ENCODE results near the gene NRXN3.

NRXN3 gene

GRCh38 chr14:79569072-79569471 lies 1398.9 kb downstream of the NRXN3 start:
- no peak overlapping the region for H3K9ac ChIP-seq
- no peaks in the 10 kb centered on the region for H3K27me3 ChIP-seq
- no peaks in the 10 kb centered on the region for H4K20me1 ChIP-seq
- H3K4me3 ChIP-seq: no peak overlapping the region
- no peak overlapping the region for H3K27ac ChIP-seq
- no peaks in the 10 kb centered on the region for H3K4me1 ChIP-seq
- no peaks in the 10 kb centered on the region for H3K36me3 ChIP-seq
- no peak for TF ChIP-seq Cebpa-rat (IDR thresholded peaks at IDR 0.05)
- no peak overlapping the region for H3K4me2 ChIP-seq
- no peaks in the 10 kb centered on the region for H3K9me3 ChIP-seq

GRCh38 chr14:79570648-79571047 lies 1400.5 kb downstream of the NRXN3 start:
- TF ChIP-seq Cebpa-rat (IDR thresholded peaks at IDR 0.05): no peak
- Histone ChIP-seq H4K20me1 (no peaks in the 10 kb centered on the region), H3K36me3 (no peaks in the 10 kb centered on the region), H3K4me3 (no peak overlapping the region), H3K4me2 (no peak overlapping the region), H3K9me3 (no peaks in the 10 kb centered on the region), H3K9ac (no peak overlapping the region), H3K4me1 (no peaks in the 10 kb centered on the region), H3K27ac (no peak overlapping the region), H3K27me3 (no peaks in the 10 kb centered on the region)

GRCh38 chr14:79571366-79571765 lies 1401.2 kb downstream of the NRXN3 start:
- H3K4me2 ChIP-seq: no peak overlapping the region
- TF ChIP-seq Cebpa-rat (IDR thresholded peaks at IDR 0.05): no peak
- no peak overlapping the region for H3K9ac ChIP-seq
- H3K4me3 ChIP-seq: no peak overlapping the region
- no peak overlapping the region for H3K27ac ChIP-seq
- no peaks in the 10 kb centered on the region for H3K4me1 ChIP-seq
- no peaks in the 10 kb centered on the region for H3K9me3 ChIP-seq
- H4K20me1 ChIP-seq: no peaks in the 10 kb centered on the region
- no peaks in the 10 kb centered on the region for H3K36me3 ChIP-seq
- no peaks in the 10 kb centered on the region for H3K27me3 ChIP-seq

- no peaks in the 10 kb centered on the region for H3K36me3 ChIP-seq
- H3K9ac ChIP-seq: no peak overlapping the region
- H3K9me3 ChIP-seq: no peaks in the 10 kb centered on the region
- peaks cover 8% of the 10 kb centered on the region for H3K4me1 ChIP-seq
- no peaks in the 10 kb centered on the region for H3K27me3 ChIP-seq
- H3K4me3 ChIP-seq: no peak overlapping the region
- H3K27ac ChIP-seq: no peak overlapping the region
- no peak overlapping the region for H3K4me2 ChIP-seq
- TF ChIP-seq Cebpa-rat (IDR thresholded peaks at IDR 0.05): no peak
- H4K20me1 ChIP-seq: no peaks in the 10 kb centered on the region
Measured at GRCh38 chr14:79573486-79573885, 1403.3 kb downstream of the NRXN3 start.

GRCh38 chr14:79575032-79575431 lies 1404.9 kb downstream of the NRXN3 start:
- H3K27me3 ChIP-seq: no peaks in the 10 kb centered on the region
- H3K36me3 ChIP-seq: no peaks in the 10 kb centered on the region
- TF ChIP-seq Cebpa-rat (IDR thresholded peaks at IDR 0.05): no peak
- H4K20me1 ChIP-seq: no peaks in the 10 kb centered on the region
- H3K4me2 ChIP-seq: no peak overlapping the region
- H3K4me1 ChIP-seq: peaks cover 10% of the 10 kb centered on the region
- H3K9ac ChIP-seq: no peak overlapping the region
- no peak overlapping the region for H3K27ac ChIP-seq
- H3K9me3 ChIP-seq: no peaks in the 10 kb centered on the region
- H3K4me3 ChIP-seq: no peak overlapping the region

- Histone ChIP-seq H3K36me3 (no peaks in the 10 kb centered on the region), H3K27ac (no peak overlapping the region), H3K4me2 (no peak overlapping the region), H3K4me3 (no peak overlapping the region), H3K4me1 (peaks cover 10% of the 10 kb centered on the region), H4K20me1 (no peaks in the 10 kb centered on the region), H3K9ac (no peak overlapping the region), H3K9me3 (no peaks in the 10 kb centered on the region), H3K27me3 (no peaks in the 10 kb centered on the region)
- TF ChIP-seq Cebpa-rat (IDR thresholded peaks at IDR 0.05): no peak
Measured at GRCh38 chr14:79576424-79576823, 1406.3 kb downstream of the NRXN3 start.

- Histone ChIP-seq H3K27me3 (no peaks in the 10 kb centered on the region), H3K4me3 (no peak overlapping the region), H3K9ac (no peak overlapping the region), H4K20me1 (no peaks in the 10 kb centered on the region), H3K27ac (no peak overlapping the region; the same call in 1 of the 2 replicates), H3K4me2 (peak overlapping the region; percentile 46), H3K36me3 (no peaks in the 10 kb centered on the region), H3K4me1 (peaks cover 10% of the 10 kb centered on the region), H3K9me3 (no peaks in the 10 kb centered on the region)
- TF ChIP-seq Cebpa-rat (IDR thresholded peaks at IDR 0.05): no peak
Measured at GRCh38 chr14:79578470-79578869, 1408.3 kb downstream of the NRXN3 start.

- Histone ChIP-seq H3K27me3 (no peaks in the 10 kb centered on the region), H3K4me1 (peaks cover 10% of the 10 kb centered on the region), H3K4me3 (no peak overlapping the region), H3K27ac (no peak overlapping the region), H3K4me2 (no peak overlapping the region), H3K9me3 (no peaks in the 10 kb centered on the region), H3K36me3 (no peaks in the 10 kb centered on the region), H3K9ac (no peak overlapping the region), H4K20me1 (no peaks in the 10 kb centered on the region)
- no peak for TF ChIP-seq Cebpa-rat (IDR thresholded peaks at IDR 0.05)
Measured at GRCh38 chr14:79580414-79580813, 1410.2 kb downstream of the NRXN3 start.

GRCh38 chr14:79580906-79581305 lies 1410.7 kb downstream of the NRXN3 start:
- H3K27me3 ChIP-seq: no peaks in the 10 kb centered on the region
- H4K20me1 ChIP-seq: no peaks in the 10 kb centered on the region
- no peak overlapping the region for H3K4me3 ChIP-seq
- no peaks in the 10 kb centered on the region for H3K9me3 ChIP-seq
- no peak overlapping the region for H3K27ac ChIP-seq
- no peak overlapping the region for H3K9ac ChIP-seq
- H3K4me2 ChIP-seq: no peak overlapping the region
- no peak for TF ChIP-seq Cebpa-rat (IDR thresholded peaks at IDR 0.05)
- H3K4me1 ChIP-seq: peaks cover 10% of the 10 kb centered on the region
- no peaks in the 10 kb centered on the region for H3K36me3 ChIP-seq

GRCh38 chr14:79581912-79582576 lies 1411.9 kb downstream of the NRXN3 start:
- Histone ChIP-seq H3K4me3 (no peak overlapping the region), H4K20me1 (no peaks in the 10 kb centered on the region), H3K4me2 (no peak overlapping the region), H3K9ac (no peak overlapping the region), H3K4me1 (peaks cover 10% of the 10 kb centered on the region), H3K27me3 (no peaks in the 10 kb centered on the region), H3K9me3 (no peaks in the 10 kb centered on the region), H3K27ac (no peak overlapping the region), H3K36me3 (no peaks in the 10 kb centered on the region)
- no peak for TF ChIP-seq Cebpa-rat (IDR thresholded peaks at IDR 0.05)

All from BLaER1 (cell line).